OCI-LY7 (cell line): Measurements from ENCODE around the gene PLPP3. TPM values are rescaled to one million over a fixed set of nuclear protein-coding genes. Genes with fewer than 3 reads are reported as not detected.

Experiments
- BruUV-seq: library from RNA; stranded (reverse); fragments of 400-500 nt; replicated peaks from 2 replicates; lab custom pipeline; 2021; lab: Mats Ljungman, UMichigan
- CTCF ChIA-PET: fragments of 300-600 bp; sonication (Branson Sonifier 250); formaldehyde crosslinking; loops from one replicate; lab custom pipeline; 2022; ENCODE audit warnings: antibody characterized with exemption; ENCODE audit not compliant: unreplicated experiment; lab: Charles Lee
- POLR2A ChIA-PET: fragments of 300-600 bp; sonication (Branson Sonifier 250); formaldehyde crosslinking; loops from one replicate; lab custom pipeline; 2022; ENCODE audit warnings: antibody characterized with exemption; lab: Charles Lee
- DNase-seq: peaks from one replicate; pipeline ENCODE4 v3.0.0-alpha.2; 2015; ENCODE audit warnings: low spot score
- H2AFZ ChIP-seq: fragments of 200-600 bp; sonication (generic), shearing (Covaris generic); 2 replicates; pipeline ENCODE4 v1.6.1; 2014; ENCODE audit warnings: mild to moderate bottlenecking, antibody characterized with exemption, low read length, moderate library complexity
- H3K27ac ChIP-seq: fragments of 200-600 bp; sonication (generic); 2 replicates; pipeline ENCODE4 v1.5.1; 2014; ENCODE audit warnings: mixed run types, low read depth, mild to moderate bottlenecking, moderate library complexity, low read length, inconsistent platforms; ENCODE audit not compliant: poor library complexity, severe bottlenecking
- H3K36me3 ChIP-seq: fragments of 200-600 bp; sonication (generic); 2 replicates; pipeline ENCODE4 v1.6.1; 2014; ENCODE audit warnings: mild to moderate bottlenecking, antibody characterized with exemption, low read length, moderate library complexity, mixed read lengths; ENCODE audit not compliant: insufficient read depth
- H3K4me1 ChIP-seq: fragments of 200-600 bp; sonication (generic); 2 replicates; pipeline ENCODE4 v1.5.1; 2014; ENCODE audit warnings: mild to moderate bottlenecking, low read length; ENCODE audit not compliant: insufficient read depth, poor library complexity, severe bottlenecking
- H3K4me2 ChIP-seq: fragments of 200-600 bp; sonication (generic); 2 replicates; pipeline ENCODE4 v1.6.1; 2014; ENCODE audit warnings: mild to moderate bottlenecking, low read length
- H3K4me3 ChIP-seq: fragments of 200-600 bp; sonication (generic); 2 replicates; pipeline ENCODE4 v1.5.1; 2014; ENCODE audit warnings: mild to moderate bottlenecking, low read depth, low read length; ENCODE audit not compliant: poor library complexity, severe bottlenecking
- H3K79me2 ChIP-seq: fragments of 200-600 bp; sonication (generic); 2 replicates; pipeline ENCODE4 v1.6.1; 2016; ENCODE audit warnings: low read depth, mild to moderate bottlenecking, low read length, moderate library complexity, mixed read lengths; ENCODE audit not compliant: insufficient read depth
- H3K9me2 ChIP-seq: fragments of 200-600 bp; sonication (generic); 2 replicates; pipeline ENCODE4 v1.6.1; 2016; ENCODE audit warnings: mild to moderate bottlenecking, low read length, mixed read lengths; ENCODE audit not compliant: insufficient read depth
- H3K9me3 ChIP-seq: fragments of 200-600 bp; sonication (generic); 2 replicates; pipeline ENCODE4 v1.6.1; 2014; ENCODE audit warnings: mild to moderate bottlenecking, mixed run types, low read length, mixed read lengths
- H4K20me1 ChIP-seq: fragments of 200-600 bp; sonication (generic); 2 replicates; pipeline ENCODE4 v1.6.1; 2014; ENCODE audit warnings: mild to moderate bottlenecking, antibody characterized with exemption, low read length, moderate library complexity, mixed read lengths; ENCODE audit not compliant: insufficient read depth
- CTCF ChIP-seq: fragments of 200-600 bp; sonication (generic); conservative IDR thresholded peaks from 2 replicates; pipeline ENCODE4 v1.5.1; 2014; ENCODE audit warnings: mild to moderate bottlenecking, antibody characterized with exemption, low read length, moderate library complexity, mixed read lengths
- EZH2phosphoT487 ChIP-seq: fragments of 200-600 bp; sonication (generic); IDR thresholded peaks from 2 replicates; pipeline ENCODE4 v1.6.1; 2018; ENCODE audit warnings: low read depth, borderline replicate concordance, mild to moderate bottlenecking, mixed run types, antibody characterized with exemption, low read length, moderate library complexity, mixed read lengths
- intact Hi-C: fragments of 100-400 bp; cut with micrococcal nuclease; formaldehyde crosslinking; loops from one replicate; pipeline ENCODE4 v1.10.0; 2022; ENCODE audit not compliant: unreplicated experiment
- total RNA-seq, 2 experiments: library from RNA; depleted of rRNA in 1 of 2; stranded (reverse); fragments of >200 nt in 1 of 2; shearing (Covaris generic) in 1 of 2; gene quantifications; 2 replicates each; pipeline ENCODE4 v1.2.3, GENCODE V29; 2014 to 2022

The PLPP3 gene
- total RNA-seq, 2 experiments from 2014 or later, result 0.92 to 1.7 TPM

- Histone ChIP-seq H3K4me3 (no peak overlapping the region), H3K9me2 (no peaks in the 10 kb centered on the region), H2AFZ (no peak overlapping the region), H3K4me2 (no peak overlapping the region), H3K36me3 (no peaks in the 10 kb centered on the region), H4K20me1 (no peaks in the 10 kb centered on the region), H3K4me1 (no peaks in the 10 kb centered on the region), H3K79me2 (no peaks in the 10 kb centered on the region), H3K27ac (no peak overlapping the region), H3K9me3 (no peaks in the 10 kb centered on the region)
- TF ChIP-seq EZH2phosphoT487, result no peak
- no peak for TF ChIP-seq CTCF
- intact Hi-C loops, result no loop called here
- no peak for DNase-seq
- POLR2A ChIA-PET, result no interaction called here
- no TSS peak for BruUV-seq
- CTCF ChIA-PET, result no interaction called here
Observed at GRCh38 chr1:56453417-56454078, 125.8 kb downstream of the PLPP3 start.

- H3K4me3 ChIP-seq, result no peak overlapping the region
- no peak overlapping the region for H2AFZ ChIP-seq
- ChIA-PET POLR2A (no interaction called here), CTCF (no interaction called here)
- intact Hi-C loops, result no loop called here
- H3K36me3 ChIP-seq, result no peaks in the 10 kb centered on the region
- no peak overlapping the region for H3K4me2 ChIP-seq
- DNase-seq, result no peak
- no TSS peak for BruUV-seq
- H3K9me2 ChIP-seq, result no peaks in the 10 kb centered on the region
- H3K79me2 ChIP-seq, result no peaks in the 10 kb centered on the region
- no peaks in the 10 kb centered on the region for H3K4me1 ChIP-seq
- H4K20me1 ChIP-seq, result no peaks in the 10 kb centered on the region
- no peaks in the 10 kb centered on the region for H3K9me3 ChIP-seq
- TF ChIP-seq EZH2phosphoT487 (no peak), CTCF (no peak)
- H3K27ac ChIP-seq, result no peak overlapping the region
Observed at GRCh38 chr1:56453016-56453415, 126.3 kb downstream of the PLPP3 start.
